Stomach (tissue), 4 donors: ENCODE data around the gene SNURF.

Source experiments
- CTCF ChIP-seq, 7 experiments: fragments of 450-650 bp in 4 of 7; fragments of 200-600 bp in 3 of 7; sonication (generic) in 3 of 7; IDR thresholded peaks; one replicate each; pipeline ENCODE4 v1.5.1; 2016 to 2019; ENCODE audit warnings: antibody characterized with exemption in 7 of 7, control low read depth in 2 of 7, mild to moderate bottlenecking in 1 of 7
- EP300 ChIP-seq: sonication (generic); formaldehyde crosslinking; IDR thresholded peaks from one replicate; pipeline ENCODE4 v1.6.1; 2017; ENCODE audit warnings: antibody characterized with exemption
- POLR2A ChIP-seq, 4 donors: fragments of 450-650 bp; IDR thresholded peaks; one replicate each; pipeline ENCODE4 v1.6.1; 2016; ENCODE audit warnings: antibody characterized with exemption in 4 of 4, control low read depth in 2 of 4, mild to moderate bottlenecking in 1 of 4, moderate library complexity in 1 of 4
- POLR2AphosphoS5 ChIP-seq, 3 donors: sonication (generic); formaldehyde crosslinking; IDR thresholded peaks; one replicate each; pipeline ENCODE4 v1.6.1; 2016; ENCODE audit warnings: antibody characterized with exemption in 3 of 3

GRCh38 chr15:24940236-24940635 is 14.6 kb upstream of the SNURF start:
- no peak for TF ChIP-seq POLR2A (IDR thresholded peaks at IDR 0.05)
- no peak for TF ChIP-seq POLR2AphosphoS5 (IDR thresholded peaks at IDR 0.05)
- no peak for TF ChIP-seq CTCF (IDR thresholded peaks at IDR 0.05)
- TF ChIP-seq EP300, result no peak
